Parathyroid adenoma (tissue), 2 donors: ENCODE data around the gene SYNDIG1.

Experiments used
- H2AFZ ChIP-seq: fragments of 300-600 bp; sonication (generic); one replicate; pipeline ENCODE4 v1.7.0; 2017; ENCODE audit warnings: antibody characterized with exemption, mild to moderate bottlenecking
- H3K27ac ChIP-seq: fragments of 300-600 bp; sonication (generic); one replicate; pipeline ENCODE4 v1.7.0; 2017
- H3K27me3 ChIP-seq: fragments of 300-600 bp; sonication (generic); one replicate; pipeline ENCODE4 v1.7.0; 2017; ENCODE audit warnings: low read length; ENCODE audit not compliant: control insufficient read depth, insufficient read depth
- H3K36me3 ChIP-seq: fragments of 300-600 bp; sonication (generic); one replicate; pipeline ENCODE4 v1.7.0; 2017; ENCODE audit warnings: low read length; ENCODE audit not compliant: control insufficient read depth, insufficient read depth
- H3K4me1 ChIP-seq: fragments of 300-600 bp; sonication (generic); one replicate; pipeline ENCODE4 v1.7.0; 2017; ENCODE audit warnings: control low read depth
- H3K4me2 ChIP-seq: fragments of 300-600 bp; sonication (generic); one replicate; pipeline ENCODE4 v1.7.0; 2017; ENCODE audit warnings: low read length
- H3K4me3 ChIP-seq: fragments of 300-600 bp; sonication (generic); one replicate; pipeline ENCODE4 v1.7.0; 2017; ENCODE audit warnings: low read depth, low read length
- H3K79me2 ChIP-seq: fragments of 300-600 bp; sonication (generic); one replicate; pipeline ENCODE4 v1.7.0; 2017; ENCODE audit warnings: control low read depth
- H3K9ac ChIP-seq: fragments of 300-600 bp; sonication (generic); one replicate; pipeline ENCODE4 v1.7.0; 2017; ENCODE audit warnings: mild to moderate bottlenecking
- H3K9me3 ChIP-seq: fragments of 300-600 bp; sonication (generic); one replicate; pipeline ENCODE4 v1.7.0; 2017; ENCODE audit warnings: low read length; ENCODE audit not compliant: control insufficient read depth
- CTCF ChIP-seq: fragments of 300-600 bp; sonication (generic); IDR thresholded peaks from one replicate; pipeline ENCODE4 v1.7.0; 2017; ENCODE audit warnings: antibody characterized with exemption, mild to moderate bottlenecking
- donor health status: primary hyperparathyroidism.

Gene SYNDIG1

GRCh38 chr20:24658920-24659660 is 189.7 kb downstream of the SYNDIG1 start:
- no peak overlapping the region for H3K4me3 ChIP-seq
- no peak overlapping the region for H3K9ac ChIP-seq
- H3K4me1 ChIP-seq: peaks cover 2% of the 10 kb centered on the region
- H3K27me3 ChIP-seq: no peaks in the 10 kb centered on the region
- H3K9me3 ChIP-seq: no peaks in the 10 kb centered on the region
- no peak overlapping the region for H3K4me2 ChIP-seq
- no peak for TF ChIP-seq CTCF
- no peak overlapping the region for H3K27ac ChIP-seq
- H3K36me3 ChIP-seq: no peaks in the 10 kb centered on the region
- no peak overlapping the region for H2AFZ ChIP-seq
- no peaks in the 10 kb centered on the region for H3K79me2 ChIP-seq

GRCh38 chr20:24659835-24660234 is 190.4 kb downstream of the SYNDIG1 start:
- peaks cover 2% of the 10 kb centered on the region for H3K4me1 ChIP-seq
- H3K9me3 ChIP-seq: no peaks in the 10 kb centered on the region
- H3K79me2 ChIP-seq: no peaks in the 10 kb centered on the region
- no peak overlapping the region for H3K4me3 ChIP-seq
- H3K9ac ChIP-seq: no peak overlapping the region
- no peak overlapping the region for H3K4me2 ChIP-seq
- no peaks in the 10 kb centered on the region for H3K36me3 ChIP-seq
- no peak for TF ChIP-seq CTCF
- no peak overlapping the region for H3K27ac ChIP-seq
- H3K27me3 ChIP-seq: no peaks in the 10 kb centered on the region
- H2AFZ ChIP-seq: no peak overlapping the region

- Histone ChIP-seq H2AFZ (no peak overlapping the region), H3K9me3 (no peaks in the 10 kb centered on the region), H3K27ac (no peak overlapping the region), H3K4me3 (no peak overlapping the region), H3K79me2 (no peaks in the 10 kb centered on the region), H3K9ac (no peak overlapping the region), H3K27me3 (no peaks in the 10 kb centered on the region), H3K4me2 (no peak overlapping the region), H3K4me1 (peaks cover 2% of the 10 kb centered on the region), H3K36me3 (no peaks in the 10 kb centered on the region)
- no peak for TF ChIP-seq CTCF
Measured at GRCh38 chr20:24660651-24661050, 191.2 kb downstream of the SYNDIG1 start.

GRCh38 chr20:24661255-24661654 is 191.8 kb downstream of the SYNDIG1 start:
- no peaks in the 10 kb centered on the region for H3K9me3 ChIP-seq
- no peak overlapping the region for H3K4me3 ChIP-seq
- no peak for TF ChIP-seq CTCF

GRCh38 chr20:24662322-24662721 is 192.9 kb downstream of the SYNDIG1 start:
- no peak overlapping the region for H2AFZ ChIP-seq
- no peak for TF ChIP-seq CTCF
- H3K27me3 ChIP-seq: no peaks in the 10 kb centered on the region
- no peak overlapping the region for H3K9ac ChIP-seq
- no peaks in the 10 kb centered on the region for H3K36me3 ChIP-seq
- no peaks in the 10 kb centered on the region for H3K79me2 ChIP-seq
- H3K4me3 ChIP-seq: no peak overlapping the region
- H3K9me3 ChIP-seq: no peaks in the 10 kb centered on the region
- H3K4me1 ChIP-seq: peaks cover 2% of the 10 kb centered on the region
- H3K27ac ChIP-seq: no peak overlapping the region
- H3K4me2 ChIP-seq: no peak overlapping the region

More at GRCh38 chr20:24661255-24661654, 191.8 kb downstream of the SYNDIG1 start:
- Histone ChIP-seq H3K4me1 (peaks cover 2% of the 10 kb centered on the region), H3K4me2 (no peak overlapping the region), H3K36me3 (no peaks in the 10 kb centered on the region), H3K79me2 (no peaks in the 10 kb centered on the region), H3K27me3 (no peaks in the 10 kb centered on the region), H2AFZ (no peak overlapping the region), H3K9ac (no peak overlapping the region), H3K27ac (no peak overlapping the region)
